ENCODE measurements around the gene KIF5C.

KIF5C gene

GRCh38 chr2:148926981-148927401 is 52.0 kb downstream of the KIF5C start:
- DNase-seq, result peak; percentile 76

- DNase-seq, result no peak
Measured at GRCh38 chr2:148928395-148928794, 53.4 kb downstream of the KIF5C start.

GRCh38 chr2:148930046-148930775 is 55.2 kb downstream of the KIF5C start:
- DNase-seq, result no peak

- no peak for DNase-seq
Measured at GRCh38 chr2:148932536-148932935, 57.5 kb downstream of the KIF5C start.

GRCh38 chr2:148933456-148933855 is 58.4 kb downstream of the KIF5C start:
- DNase-seq, result no peak

- no peak for DNase-seq
Measured at GRCh38 chr2:148935791-148936190, 60.8 kb downstream of the KIF5C start.

- DNase-seq, result no peak
Measured at GRCh38 chr2:148936857-148937450, 61.9 kb downstream of the KIF5C start.

GRCh38 chr2:148939271-148939670 is 64.2 kb downstream of the KIF5C start:
- DNase-seq, result no peak

GRCh38 chr2:148943097-148943496 is 68.1 kb downstream of the KIF5C start:
- no peak for DNase-seq

- peak; percentile 34 for DNase-seq
Measured at GRCh38 chr2:148944536-148944935, 69.5 kb downstream of the KIF5C start.

GRCh38 chr2:148947299-148947698 is 72.3 kb downstream of the KIF5C start:
- no peak for DNase-seq

- peak; percentile 93 for DNase-seq
Measured at GRCh38 chr2:148948868-148949267, 73.8 kb downstream of the KIF5C start.

GRCh38 chr2:148949348-148949747 is 74.3 kb downstream of the KIF5C start:
- no peak for DNase-seq

- DNase-seq, result no peak
Measured at GRCh38 chr2:148952621-148953020, 77.6 kb downstream of the KIF5C start.

GRCh38 chr2:148953426-148953825 is 78.4 kb downstream of the KIF5C start:
- no peak for DNase-seq

- no peak for DNase-seq
Measured at GRCh38 chr2:148954536-148954935, 79.5 kb downstream of the KIF5C start.

- DNase-seq, result no peak
Measured at GRCh38 chr2:148955798-148956197, 80.8 kb downstream of the KIF5C start.

- no peak for DNase-seq
Measured at GRCh38 chr2:148957023-148957422, 82.0 kb downstream of the KIF5C start.

- no peak for DNase-seq
Measured at GRCh38 chr2:148959745-148960144, 84.7 kb downstream of the KIF5C start.

- DNase-seq, result no peak
Measured at GRCh38 chr2:148960483-148960882, 85.5 kb downstream of the KIF5C start.

GRCh38 chr2:148963461-148963860 is 88.4 kb downstream of the KIF5C start:
- DNase-seq, result no peak

GRCh38 chr2:148965623-148966437 is 90.8 kb downstream of the KIF5C start:
- peak; percentile 97 for DNase-seq

GRCh38 chr2:148966438-148966758 is 91.4 kb downstream of the KIF5C start:
- no peak for DNase-seq

- DNase-seq, result no peak
Measured at GRCh38 chr2:148967056-148967455, 92.0 kb downstream of the KIF5C start.

All from MV-4-11 (cell line).